ENCODE data around the gene ABCC6.
"Not testable (repeated sequence)": the region's sequence is repeated elsewhere in the genome, so short reads cannot be mapped to it uniquely, and the experiment has no call there.

- TF ChIP-seq CTCF (conservative IDR thresholded peaks at IDR 0.05; ENCODE audit: low read length), result peak; percentile 66
- not testable (repeated sequence) for TF ChIP-seq EZH2phosphoT487 (IDR thresholded peaks at IDR 0.05; ENCODE audit: borderline replicate concordance, low read depth, low read length)
Observed at GRCh38 chr16:16202400-16203143, 20.7 kb downstream of the ABCC6 start.
